ENCODE measurements around the gene RFC5. TPM values are rescaled to one million over a fixed set of nuclear protein-coding genes. Genes with fewer than 3 reads are reported as not detected.

The RFC5 gene
- total and polyA plus RNA-seq, 10 of the 15 experiments (the other 5 are each of a cell fraction or from before 2014, with no cell fraction given): 30.9 to 73.3 (median 53.5) TPM

DNA sequence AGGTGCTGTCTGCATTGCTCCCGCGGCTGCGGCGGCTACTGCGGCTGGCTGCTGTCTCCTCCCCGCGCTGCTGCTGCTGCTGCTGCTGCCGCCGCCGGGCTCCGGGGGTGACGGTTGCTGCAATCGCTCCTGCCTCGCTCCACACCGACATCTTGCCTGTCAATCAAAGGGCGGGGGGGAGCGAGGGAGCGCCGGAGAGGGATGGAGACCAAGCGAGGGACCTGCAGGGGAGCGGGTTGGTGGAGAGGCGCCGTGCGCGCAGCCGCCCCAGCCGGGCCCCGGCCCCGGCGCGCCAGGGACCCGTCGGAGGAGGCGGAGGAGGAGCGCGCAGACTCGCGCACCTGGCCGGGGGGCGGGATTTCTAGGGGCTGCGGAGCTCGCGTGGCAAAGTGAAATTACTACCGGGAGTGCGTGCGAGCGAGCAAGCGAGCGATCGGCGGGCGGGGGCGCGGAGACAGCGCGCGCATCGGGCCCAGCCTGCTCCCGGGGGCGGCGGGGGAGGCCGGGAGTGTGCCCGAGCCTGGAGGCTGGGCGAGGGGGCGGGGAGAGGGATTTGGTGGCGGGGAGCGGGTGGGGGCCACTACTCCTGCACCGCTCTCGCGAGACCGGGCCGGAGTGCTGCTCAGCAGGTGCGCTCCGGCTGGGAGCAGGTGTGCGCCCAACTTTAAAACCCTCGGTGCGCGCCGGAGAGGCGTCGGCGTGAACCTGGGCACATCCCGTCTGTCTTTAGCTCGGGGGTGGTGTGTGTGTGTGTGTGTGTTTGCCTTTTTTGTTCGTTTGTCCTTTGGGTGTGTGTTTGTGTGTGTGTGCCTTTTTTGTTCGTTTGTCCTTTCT, 47.5 kb upstream of the RFC5 start, which contains the start of gene KSR2:
Gene KSR2 (minus strand): TSS at position 165 of the 834 bp plus-strand sequence. CDS start 735 bp downstream, outside the sequence.
- Histone ChIP-seq H3K9ac (ENCODE audit: control insufficient read depth, insufficient read depth, low read length) (peak within 1 kb of the TSS; percentile 38), H3K27ac (ENCODE audit: control insufficient read depth, insufficient read depth) (no peak within 1 kb of the TSS), H3K4me2 (ENCODE audit: control insufficient read depth, insufficient read depth) (peak within 1 kb of the TSS; percentile 82), H3K4me3 (peak within 1 kb of the TSS; percentile 74), H3K9me3 (replicated peaks; ENCODE audit: control insufficient read depth, insufficient read depth, low read length) (peaks cover 2% of the 10 kb centered on the region; the same call in 2 of the 3 replicates), H2AFZ (ENCODE audit: control insufficient read depth, low read depth, low read length) (peak within 1 kb of the TSS; percentile 66), H3K36me3 (ENCODE audit: control insufficient read depth in 2 of 2, insufficient read depth in 2 of 2, low read length in 1 of 2) (no peaks in the 10 kb centered on the region), H4K20me1 (ENCODE audit: control insufficient read depth, insufficient read depth) (no peaks in the 10 kb centered on the region), H3K4me1 (ENCODE audit: control insufficient read depth, insufficient read depth, low read length) (no peaks in the 10 kb centered on the region; the same call in 1 of the 2 replicates), H3K79me2 (ENCODE audit: control insufficient read depth, insufficient read depth, low read length) (no peaks in the 10 kb centered on the region), H3K27me3 (replicated peaks in 1 of 2; ENCODE audit: control insufficient read depth in 2 of 2, insufficient read depth in 2 of 2, low read length in 1 of 2) (peaks cover 0 to 6% of the 10 kb centered on the region in 2 experiments; a peak in 2 of 4 replicates)
- 2% methylated on average over 74 of the region's 86 CpGs for WGBS (ENCODE audit: insufficient coverage, insufficient replicate concordance, low lambda C conversion rate, missing lambda C conversion rate)
- peak; percentile 91 for ATAC-seq
- intact Hi-C loops (cut with micrococcal nuclease; ENCODE audit: unreplicated experiment) (no loop called here), in situ Hi-C loops (cut with MboI) (no loop called here)
- no TSS peak for BruUV-seq (replicated peaks)
- no peak for DNase-seq (ENCODE audit: low read depth, low spot score)
- ChIA-PET SMC1A (ENCODE audit: uncharacterized antibody, unreplicated experiment) (no interaction called here), RAD21 (ENCODE audit: unreplicated experiment) (no interaction called here), POLR2A (no interaction called here), CTCF (no interaction called here)
- FAIRE-seq: no peak
- TF ChIP-seq, protein P1, sequence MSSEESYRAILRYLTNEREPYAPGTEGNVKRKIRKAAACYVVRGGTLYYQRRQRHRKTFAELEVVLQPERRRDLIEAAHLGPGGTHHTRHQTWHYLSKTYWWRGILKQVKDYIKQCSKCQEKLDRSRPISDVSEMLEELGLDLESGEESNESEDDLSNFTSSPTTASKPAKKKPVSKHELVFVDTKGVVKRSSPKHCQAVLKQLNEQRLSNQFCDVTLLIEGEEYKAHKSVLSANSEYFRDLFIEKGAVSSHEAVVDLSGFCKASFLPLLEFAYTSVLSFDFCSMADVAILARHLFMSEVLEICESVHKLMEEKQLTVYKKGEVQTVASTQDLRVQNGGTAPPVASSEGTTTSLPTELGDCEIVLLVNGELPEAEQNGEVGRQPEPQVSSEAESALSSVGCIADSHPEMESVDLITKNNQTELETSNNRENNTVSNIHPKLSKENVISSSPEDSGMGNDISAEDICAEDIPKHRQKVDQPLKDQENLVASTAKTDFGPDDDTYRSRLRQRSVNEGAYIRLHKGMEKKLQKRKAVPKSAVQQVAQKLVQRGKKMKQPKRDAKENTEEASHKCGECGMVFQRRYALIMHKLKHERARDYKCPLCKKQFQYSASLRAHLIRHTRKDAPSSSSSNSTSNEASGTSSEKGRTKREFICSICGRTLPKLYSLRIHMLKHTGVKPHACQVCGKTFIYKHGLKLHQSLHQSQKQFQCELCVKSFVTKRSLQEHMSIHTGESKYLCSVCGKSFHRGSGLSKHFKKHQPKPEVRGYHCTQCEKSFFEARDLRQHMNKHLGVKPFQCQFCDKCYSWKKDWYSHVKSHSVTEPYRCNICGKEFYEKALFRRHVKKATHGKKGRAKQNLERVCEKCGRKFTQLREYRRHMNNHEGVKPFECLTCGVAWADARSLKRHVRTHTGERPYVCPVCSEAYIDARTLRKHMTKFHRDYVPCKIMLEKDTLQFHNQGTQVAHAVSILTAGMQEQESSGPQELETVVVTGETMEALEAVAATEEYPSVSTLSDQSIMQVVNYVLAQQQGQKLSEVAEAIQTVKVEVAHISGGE (CRISPR knock-in tag; IDR thresholded peaks at IDR 0.05): no peak
- TF ChIP-seq BACH1 (IDR thresholded peaks at IDR 0.05; ENCODE audit: borderline replicate concordance) (peak; percentile 39; the same call in 1 of the 2 replicates), TCF12 (IDR thresholded peaks at IDR 0.05; ENCODE audit: low read depth, low read length) (0 out of 2 replicates have a peak, but pooled peaks have one; percentile 60), NR2F1 (conservative IDR thresholded peaks at IDR 0.05) (no peak), TCF3 (IDR thresholded peaks at IDR 0.05; ENCODE audit: borderline replicate concordance, insufficient read depth, low read depth, low read length) (peak; percentile 48; the same call in 1 of the 2 replicates), CHD2 (IDR thresholded peaks at IDR 0.05; ENCODE audit: borderline replicate concordance, low read depth, low read length) (peak; percentile 92), JUNB (IDR thresholded peaks at IDR 0.05) (no peak), BHLHE40 (IDR thresholded peaks at IDR 0.05; ENCODE audit: borderline replicate concordance in 1 of 2, low read depth in 2 of 2, low read length in 1 of 2) (peak in 1 of 2 experiments; percentile 31; a peak in 1 of 4 replicates), CBX3 (IDR thresholded peaks at IDR 0.05; ENCODE audit: borderline replicate concordance, low read depth) (no peak), POLR2A (IDR thresholded peaks at IDR 0.05; ENCODE audit: low read depth, low read length) (peak; percentile 47; the same call in 1 of the 2 replicates), HDAC6 (IDR thresholded peaks at IDR 0.05; ENCODE audit: unreplicated experiment) (peak; percentile 99), YY1 (IDR thresholded peaks at IDR 0.05; ENCODE audit: low read depth, low read length) (peak; percentile 58; the same call in 1 of the 2 replicates), IKZF1 (conservative IDR thresholded peaks at IDR 0.05) (peak; percentile 51)
- TF ChIP-seq, protein P2, sequence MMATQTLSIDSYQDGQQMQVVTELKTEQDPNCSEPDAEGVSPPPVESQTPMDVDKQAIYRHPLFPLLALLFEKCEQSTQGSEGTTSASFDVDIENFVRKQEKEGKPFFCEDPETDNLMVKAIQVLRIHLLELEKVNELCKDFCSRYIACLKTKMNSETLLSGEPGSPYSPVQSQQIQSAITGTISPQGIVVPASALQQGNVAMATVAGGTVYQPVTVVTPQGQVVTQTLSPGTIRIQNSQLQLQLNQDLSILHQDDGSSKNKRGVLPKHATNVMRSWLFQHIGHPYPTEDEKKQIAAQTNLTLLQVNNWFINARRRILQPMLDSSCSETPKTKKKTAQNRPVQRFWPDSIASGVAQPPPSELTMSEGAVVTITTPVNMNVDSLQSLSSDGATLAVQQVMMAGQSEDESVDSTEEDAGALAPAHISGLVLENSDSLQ (IDR thresholded peaks at IDR 0.05): peak; percentile 95
- TF ChIP-seq, protein P3, sequence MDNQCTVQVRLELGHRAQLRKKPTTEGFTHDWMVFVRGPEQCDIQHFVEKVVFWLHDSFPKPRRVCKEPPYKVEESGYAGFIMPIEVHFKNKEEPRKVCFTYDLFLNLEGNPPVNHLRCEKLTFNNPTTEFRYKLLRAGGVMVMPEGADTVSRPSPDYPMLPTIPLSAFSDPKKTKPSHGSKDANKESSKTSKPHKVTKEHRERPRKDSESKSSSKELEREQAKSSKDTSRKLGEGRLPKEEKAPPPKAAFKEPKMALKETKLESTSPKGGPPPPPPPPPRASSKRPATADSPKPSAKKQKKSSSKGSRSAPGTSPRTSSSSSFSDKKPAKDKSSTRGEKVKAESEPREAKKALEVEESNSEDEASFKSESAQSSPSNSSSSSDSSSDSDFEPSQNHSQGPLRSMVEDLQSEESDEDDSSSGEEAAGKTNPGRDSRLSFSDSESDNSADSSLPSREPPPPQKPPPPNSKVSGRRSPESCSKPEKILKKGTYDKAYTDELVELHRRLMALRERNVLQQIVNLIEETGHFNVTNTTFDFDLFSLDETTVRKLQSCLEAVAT (IDR thresholded peaks at IDR 0.05): 0 out of 2 replicates have a peak, but pooled peaks have one; percentile 22
- TF ChIP-seq, protein P4, sequence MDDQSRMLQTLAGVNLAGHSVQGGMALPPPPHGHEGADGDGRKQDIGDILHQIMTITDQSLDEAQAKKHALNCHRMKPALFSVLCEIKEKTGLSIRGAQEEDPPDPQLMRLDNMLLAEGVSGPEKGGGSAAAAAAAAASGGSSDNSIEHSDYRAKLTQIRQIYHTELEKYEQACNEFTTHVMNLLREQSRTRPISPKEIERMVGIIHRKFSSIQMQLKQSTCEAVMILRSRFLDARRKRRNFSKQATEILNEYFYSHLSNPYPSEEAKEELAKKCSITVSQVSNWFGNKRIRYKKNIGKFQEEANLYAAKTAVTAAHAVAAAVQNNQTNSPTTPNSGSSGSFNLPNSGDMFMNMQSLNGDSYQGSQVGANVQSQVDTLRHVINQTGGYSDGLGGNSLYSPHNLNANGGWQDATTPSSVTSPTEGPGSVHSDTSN (IDR thresholded peaks at IDR 0.05; ENCODE audit: insufficient replicate concordance, low read depth, low read length): peak; percentile 88

Measured in GM12878 (cell line).